Panc1 (cell line): ENCODE measurements around the gene C18orf32. TPM values are rescaled to one million over a fixed set of nuclear protein-coding genes. Genes with fewer than 3 reads are reported as not detected.
"Not testable (repeated sequence)": the region's sequence is repeated elsewhere in the genome, so short reads cannot be mapped to it uniquely, and the experiment has no call there.

ENCODE experiments used
- ATAC-seq: fragments of 200-7000 bp; cut with Tn5 transposase; 2 replicates; pipeline ENCODE4 v1.9.1; 2020; ENCODE audit warnings: mild to moderate bottlenecking, moderate library complexity
- BruUV-seq: library from RNA; stranded (reverse); fragments of 400-500 nt; replicated peaks from 2 replicates; lab custom pipeline; 2021; lab: Mats Ljungman, UMichigan
- CTCF ChIA-PET: fragments of 300-600 bp; sonication (Branson Sonifier 250); formaldehyde crosslinking; loops from one replicate; lab custom pipeline; 2022; ENCODE audit warnings: antibody characterized with exemption; lab: Charles Lee
- POLR2A ChIA-PET: fragments of 300-600 bp; sonication (Branson Sonifier 250); formaldehyde crosslinking; loops from one replicate; lab custom pipeline; 2022; ENCODE audit warnings: antibody characterized with exemption; lab: Charles Lee
- DNase-seq: peaks from one replicate; pipeline ENCODE4 v3.0.0-alpha.2; 2010; ENCODE audit warnings: low read depth, low spot score
- H3K27ac ChIP-seq: 2 replicates; pipeline ENCODE4 v1.5.1; 2011; ENCODE audit warnings: mild to moderate bottlenecking, low read length, inconsistent platforms
- H3K27me3 ChIP-seq: fragments of 200-500 bp; sonication (Bioruptor generic); 2 replicates; pipeline ENCODE4 v1.6.0; 2014; ENCODE audit warnings: low read length, inconsistent platforms; ENCODE audit not compliant: control insufficient read depth, insufficient read depth
- H3K36me3 ChIP-seq: fragments of 200-500 bp; sonication (Bioruptor generic); 2 replicates; pipeline ENCODE4 v1.5.1; 2014; ENCODE audit warnings: inconsistent platforms, mild to moderate bottlenecking, low read length, moderate library complexity; ENCODE audit not compliant: control insufficient read depth, insufficient read depth
- H3K4me1 ChIP-seq: 2 replicates; pipeline ENCODE4 v1.5.1; 2011; ENCODE audit warnings: inconsistent platforms, mild to moderate bottlenecking, low read length, moderate library complexity; ENCODE audit not compliant: control insufficient read depth, insufficient read depth
- H3K4me3 ChIP-seq, 2 experiments: 2 replicates each; pipeline ENCODE4 v1.5.1; 2011 to 2012; ENCODE audit warnings: low read depth in 2 of 2, low read length in 2 of 2, mild to moderate bottlenecking in 2 of 2, inconsistent platforms in 1 of 2, moderate library complexity in 1 of 2
- H3K9me3 ChIP-seq: fragments of 200-500 bp; sonication (Bioruptor generic); 2 replicates; pipeline ENCODE4 v1.5.1; 2014; ENCODE audit warnings: low read depth, mild to moderate bottlenecking, inconsistent platforms, low read length, moderate library complexity; ENCODE audit not compliant: control insufficient read depth, insufficient read depth
- CTCF ChIP-seq: fragments of 450-650 bp; IDR thresholded peaks from 2 replicates; pipeline ENCODE4 v1.5.1; 2017; ENCODE audit warnings: mild to moderate bottlenecking
- POLR2AphosphoS5 ChIP-seq: IDR thresholded peaks from 2 replicates; pipeline ENCODE4 v1.6.1; 2012; ENCODE audit warnings: mild to moderate bottlenecking, low read depth, low read length, moderate library complexity
- SIN3A ChIP-seq: IDR thresholded peaks from 2 replicates; pipeline ENCODE4 v1.6.1; 2012; ENCODE audit warnings: low read depth, mild to moderate bottlenecking, low read length, moderate library complexity, borderline replicate concordance; ENCODE audit not compliant: insufficient read depth
- TCF7L2 ChIP-seq: IDR thresholded peaks from 2 replicates; pipeline ENCODE4 v1.6.1; 2011; ENCODE audit warnings: mild to moderate bottlenecking, low read depth, low read length, inconsistent platforms
- in situ Hi-C: cut with HindIII; loops from 2 replicates; pipeline ENCODE4 v1.10.0; 2016; ENCODE audit warnings: low sequenced_read_pairs, low pct_unique_long_range_greater_than_20kb
- intact Hi-C: fragments of 100-400 bp; cut with micrococcal nuclease; formaldehyde crosslinking; loops from one replicate; pipeline ENCODE4 v1.10.0; 2022; ENCODE audit not compliant: unreplicated experiment
- total RNA-seq: library from RNA; stranded (reverse); gene quantifications from one replicate; pipeline ENCODE4 v1.2.1, GENCODE V29; 2021; ENCODE audit not compliant: unreplicated experiment
- TF ChIP-seq, protein P1 (sequence below), 2 experiments: IDR thresholded peaks; 2 replicates each; pipeline ENCODE4 v1.6.1; 2011 to 2012; ENCODE audit warnings: low read depth in 2 of 2, control low read depth in 1 of 2, low read length in 1 of 2, mild to moderate bottlenecking in 1 of 2, moderate library complexity in 1 of 2; ENCODE audit not compliant: insufficient read depth in 1 of 2

Gene C18orf32
- total RNA-seq, 1 experiment from 2014 or later, result 38.0 TPM

- H3K27ac ChIP-seq, result no peak overlapping the region
Observed at GRCh38 chr18:49476664-49477411, 10.2 kb downstream of the C18orf32 start.

GRCh38 chr18:49474935-49475334 is 12.1 kb downstream of the C18orf32 start:
- H3K27ac ChIP-seq, POLR2A ChIA-PET, H3K4me3 ChIP-seq, H3K27me3 ChIP-seq, ATAC-seq, in situ Hi-C loops, H3K4me1 ChIP-seq, H3K36me3 ChIP-seq, BruUV-seq, DNase-seq, intact Hi-C loops, CTCF ChIA-PET, H3K9me3 ChIP-seq: not testable (repeated sequence)

More at GRCh38 chr18:49476664-49477411, 10.2 kb downstream of the C18orf32 start:
- Histone ChIP-seq H3K4me1 (no peaks in the 10 kb centered on the region), H3K9me3 (no peaks in the 10 kb centered on the region), H3K27me3 (no peaks in the 10 kb centered on the region), H3K36me3 (no peaks in the 10 kb centered on the region; the same call in 1 of the 2 replicates), H3K4me3 (no peak overlapping the region)
- BruUV-seq, result no TSS peak
- CTCF ChIA-PET, result no interaction called here
- intact Hi-C loops (no loop called here), in situ Hi-C loops (no loop called here)
- DNase-seq (no peak), ATAC-seq (no peak)
- POLR2A ChIA-PET, result interaction anchor here (0.6 kb wide), 1 partner anchor 8 kb away, joined by 5 read pairs; no protein-coding TSS in a partner anchor
- TF ChIP-seq SIN3A, result no peak
- TF ChIP-seq, protein P1, sequence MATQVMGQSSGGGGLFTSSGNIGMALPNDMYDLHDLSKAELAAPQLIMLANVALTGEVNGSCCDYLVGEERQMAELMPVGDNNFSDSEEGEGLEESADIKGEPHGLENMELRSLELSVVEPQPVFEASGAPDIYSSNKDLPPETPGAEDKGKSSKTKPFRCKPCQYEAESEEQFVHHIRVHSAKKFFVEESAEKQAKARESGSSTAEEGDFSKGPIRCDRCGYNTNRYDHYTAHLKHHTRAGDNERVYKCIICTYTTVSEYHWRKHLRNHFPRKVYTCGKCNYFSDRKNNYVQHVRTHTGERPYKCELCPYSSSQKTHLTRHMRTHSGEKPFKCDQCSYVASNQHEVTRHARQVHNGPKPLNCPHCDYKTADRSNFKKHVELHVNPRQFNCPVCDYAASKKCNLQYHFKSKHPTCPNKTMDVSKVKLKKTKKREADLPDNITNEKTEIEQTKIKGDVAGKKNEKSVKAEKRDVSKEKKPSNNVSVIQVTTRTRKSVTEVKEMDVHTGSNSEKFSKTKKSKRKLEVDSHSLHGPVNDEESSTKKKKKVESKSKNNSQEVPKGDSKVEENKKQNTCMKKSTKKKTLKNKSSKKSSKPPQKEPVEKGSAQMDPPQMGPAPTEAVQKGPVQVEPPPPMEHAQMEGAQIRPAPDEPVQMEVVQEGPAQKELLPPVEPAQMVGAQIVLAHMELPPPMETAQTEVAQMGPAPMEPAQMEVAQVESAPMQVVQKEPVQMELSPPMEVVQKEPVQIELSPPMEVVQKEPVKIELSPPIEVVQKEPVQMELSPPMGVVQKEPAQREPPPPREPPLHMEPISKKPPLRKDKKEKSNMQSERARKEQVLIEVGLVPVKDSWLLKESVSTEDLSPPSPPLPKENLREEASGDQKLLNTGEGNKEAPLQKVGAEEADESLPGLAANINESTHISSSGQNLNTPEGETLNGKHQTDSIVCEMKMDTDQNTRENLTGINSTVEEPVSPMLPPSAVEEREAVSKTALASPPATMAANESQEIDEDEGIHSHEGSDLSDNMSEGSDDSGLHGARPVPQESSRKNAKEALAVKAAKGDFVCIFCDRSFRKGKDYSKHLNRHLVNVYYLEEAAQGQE (IDR thresholded peaks at IDR 0.05; ENCODE audit: insufficient read depth in 1 of 2, low read depth in 2 of 2, low read length in 1 of 2), result no peak
- TF ChIP-seq POLR2AphosphoS5, result no peak
- no peak for TF ChIP-seq CTCF
- no peak for TF ChIP-seq TCF7L2

GRCh38 chr18:49473721-49474120 is 13.3 kb downstream of the C18orf32 start:
- TF ChIP-seq, protein P1 (IDR thresholded peaks at IDR 0.05; ENCODE audit: insufficient read depth in 1 of 2, low read depth in 2 of 2, low read length in 1 of 2), result no peak
- TF ChIP-seq CTCF (no peak), SIN3A (no peak), TCF7L2 (no peak), POLR2AphosphoS5 (no peak)
- Histone ChIP-seq H3K9me3 (no peaks in the 10 kb centered on the region), H3K36me3 (no peaks in the 10 kb centered on the region), H3K4me3 (no peak overlapping the region), H3K27me3 (no peaks in the 10 kb centered on the region), H3K27ac (no peak overlapping the region), H3K4me1 (no peaks in the 10 kb centered on the region)
- ChIA-PET POLR2A (no interaction called here), CTCF (no interaction called here)
- BruUV-seq, result no TSS peak
- intact Hi-C loops (no loop called here), in situ Hi-C loops (no loop called here)
- ATAC-seq, result no peak
- no peak for DNase-seq
